Neural cell (in vitro differentiated cells): Measurements from ENCODE around the gene ANKS1B.

ENCODE experiments used
- EZH2 ChIP-seq: fragments of 200-600, 300-800 bp; shearing (Covaris generic), sonication (generic); IDR thresholded peaks from 2 replicates; pipeline ENCODE4 v1.6.1; 2014; ENCODE audit warnings: antibody characterized with exemption, low read length, borderline replicate concordance, mild to moderate bottlenecking; ENCODE audit not compliant: insufficient read depth, poor library complexity, severe bottlenecking
- POLR2AphosphoS5 ChIP-seq: IDR thresholded peaks from 2 replicates; pipeline ENCODE4 v1.6.1; 2012
- RAD21 ChIP-seq: fragments of 450-650 bp; conservative IDR thresholded peaks from 2 replicates; pipeline ENCODE4 v1.6.1; 2014; ENCODE audit warnings: antibody characterized with exemption, mild to moderate bottlenecking, moderate library complexity
- TF ChIP-seq, protein P1 (sequence below): fragments of 450-650 bp; IDR thresholded peaks from 2 replicates; pipeline ENCODE4 v1.5.1; 2014; ENCODE audit warnings: antibody characterized with exemption, mild to moderate bottlenecking, moderate library complexity; ENCODE audit not compliant: poor library complexity, severe bottlenecking
- TF ChIP-seq, protein P2 (sequence below): IDR thresholded peaks from 2 replicates; pipeline ENCODE4 v1.6.1; 2012; ENCODE audit warnings: borderline replicate concordance

DNA sequence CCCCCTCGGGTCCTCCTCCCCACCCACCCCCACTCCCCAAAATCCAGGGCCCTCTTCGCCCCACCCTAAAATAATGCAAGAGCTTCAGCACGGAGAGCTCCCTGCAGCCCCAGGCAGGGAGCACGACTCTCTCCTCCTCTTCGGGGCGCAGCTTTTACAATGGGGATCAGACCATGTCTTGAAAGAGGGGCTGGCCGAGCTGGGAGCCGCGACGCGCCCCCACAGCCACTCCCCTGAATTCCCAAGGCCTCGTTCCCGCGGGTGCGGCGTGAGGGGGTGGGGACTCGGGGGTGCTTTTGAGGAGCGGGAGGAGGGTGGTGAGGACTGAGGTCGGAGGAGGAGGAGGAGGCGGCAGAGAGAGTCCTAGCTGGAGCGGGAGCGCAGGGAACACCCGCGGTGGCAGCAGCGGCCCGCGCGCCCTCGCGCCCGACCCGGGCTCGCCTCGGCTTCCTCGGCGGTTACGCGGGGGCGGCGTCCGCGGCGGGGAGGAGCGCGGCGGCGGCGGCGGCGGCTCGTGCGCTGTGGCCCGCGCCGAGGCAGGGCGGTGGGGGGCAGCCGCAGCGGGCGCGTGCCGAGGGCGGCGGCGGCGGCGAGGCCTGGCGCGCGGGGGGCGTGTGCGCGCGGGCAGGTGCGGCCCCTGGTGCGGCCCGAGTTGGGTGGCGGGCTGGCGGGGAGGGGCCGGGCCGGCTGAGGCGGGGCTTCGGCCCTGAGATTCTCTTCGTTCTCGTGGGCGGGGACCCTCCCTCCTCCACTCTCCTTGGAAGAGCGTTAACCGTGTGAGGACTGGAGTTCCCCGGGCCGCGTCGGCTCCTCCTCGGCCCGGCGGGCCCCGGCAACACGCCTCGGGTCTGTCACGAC, at the start of gene ANKS1B:
- TF ChIP-seq, protein P1, sequence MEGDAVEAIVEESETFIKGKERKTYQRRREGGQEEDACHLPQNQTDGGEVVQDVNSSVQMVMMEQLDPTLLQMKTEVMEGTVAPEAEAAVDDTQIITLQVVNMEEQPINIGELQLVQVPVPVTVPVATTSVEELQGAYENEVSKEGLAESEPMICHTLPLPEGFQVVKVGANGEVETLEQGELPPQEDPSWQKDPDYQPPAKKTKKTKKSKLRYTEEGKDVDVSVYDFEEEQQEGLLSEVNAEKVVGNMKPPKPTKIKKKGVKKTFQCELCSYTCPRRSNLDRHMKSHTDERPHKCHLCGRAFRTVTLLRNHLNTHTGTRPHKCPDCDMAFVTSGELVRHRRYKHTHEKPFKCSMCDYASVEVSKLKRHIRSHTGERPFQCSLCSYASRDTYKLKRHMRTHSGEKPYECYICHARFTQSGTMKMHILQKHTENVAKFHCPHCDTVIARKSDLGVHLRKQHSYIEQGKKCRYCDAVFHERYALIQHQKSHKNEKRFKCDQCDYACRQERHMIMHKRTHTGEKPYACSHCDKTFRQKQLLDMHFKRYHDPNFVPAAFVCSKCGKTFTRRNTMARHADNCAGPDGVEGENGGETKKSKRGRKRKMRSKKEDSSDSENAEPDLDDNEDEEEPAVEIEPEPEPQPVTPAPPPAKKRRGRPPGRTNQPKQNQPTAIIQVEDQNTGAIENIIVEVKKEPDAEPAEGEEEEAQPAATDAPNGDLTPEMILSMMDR, result no peak
- TF ChIP-seq POLR2AphosphoS5 (peak; percentile 61), EZH2 (no peak), RAD21 (no peak)
- TF ChIP-seq, protein P2, sequence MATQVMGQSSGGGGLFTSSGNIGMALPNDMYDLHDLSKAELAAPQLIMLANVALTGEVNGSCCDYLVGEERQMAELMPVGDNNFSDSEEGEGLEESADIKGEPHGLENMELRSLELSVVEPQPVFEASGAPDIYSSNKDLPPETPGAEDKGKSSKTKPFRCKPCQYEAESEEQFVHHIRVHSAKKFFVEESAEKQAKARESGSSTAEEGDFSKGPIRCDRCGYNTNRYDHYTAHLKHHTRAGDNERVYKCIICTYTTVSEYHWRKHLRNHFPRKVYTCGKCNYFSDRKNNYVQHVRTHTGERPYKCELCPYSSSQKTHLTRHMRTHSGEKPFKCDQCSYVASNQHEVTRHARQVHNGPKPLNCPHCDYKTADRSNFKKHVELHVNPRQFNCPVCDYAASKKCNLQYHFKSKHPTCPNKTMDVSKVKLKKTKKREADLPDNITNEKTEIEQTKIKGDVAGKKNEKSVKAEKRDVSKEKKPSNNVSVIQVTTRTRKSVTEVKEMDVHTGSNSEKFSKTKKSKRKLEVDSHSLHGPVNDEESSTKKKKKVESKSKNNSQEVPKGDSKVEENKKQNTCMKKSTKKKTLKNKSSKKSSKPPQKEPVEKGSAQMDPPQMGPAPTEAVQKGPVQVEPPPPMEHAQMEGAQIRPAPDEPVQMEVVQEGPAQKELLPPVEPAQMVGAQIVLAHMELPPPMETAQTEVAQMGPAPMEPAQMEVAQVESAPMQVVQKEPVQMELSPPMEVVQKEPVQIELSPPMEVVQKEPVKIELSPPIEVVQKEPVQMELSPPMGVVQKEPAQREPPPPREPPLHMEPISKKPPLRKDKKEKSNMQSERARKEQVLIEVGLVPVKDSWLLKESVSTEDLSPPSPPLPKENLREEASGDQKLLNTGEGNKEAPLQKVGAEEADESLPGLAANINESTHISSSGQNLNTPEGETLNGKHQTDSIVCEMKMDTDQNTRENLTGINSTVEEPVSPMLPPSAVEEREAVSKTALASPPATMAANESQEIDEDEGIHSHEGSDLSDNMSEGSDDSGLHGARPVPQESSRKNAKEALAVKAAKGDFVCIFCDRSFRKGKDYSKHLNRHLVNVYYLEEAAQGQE, result no peak
